ENCODE results near the gene BICD2.

BICD2 gene

GRCh38 chr9:92682269-92682668, 82.4 kb downstream of the BICD2 start:
- Histone ChIP-seq H3K27ac (no peak overlapping the region), H3K4me1 (ENCODE audit: control insufficient read depth in 1 of 2, insufficient read depth in 1 of 2, low read depth in 1 of 2, low read length in 1 of 2) (no peaks in the 10 kb centered on the region), H3K27me3 (no peaks in the 10 kb centered on the region)

GRCh38 chr9:92680166-92681119, 84.2 kb downstream of the BICD2 start:
- Histone ChIP-seq H3K4me1 (ENCODE audit: control insufficient read depth in 1 of 2, insufficient read depth in 1 of 2, low read depth in 1 of 2, low read length in 1 of 2) (no peaks in the 10 kb centered on the region), H3K4me3 (ENCODE audit: low read depth in 1 of 2, low read length in 1 of 2) (no peak overlapping the region), H3K36me3 (no peaks in the 10 kb centered on the region), H3K27ac (no peak overlapping the region), H3K27me3 (no peaks in the 10 kb centered on the region), H3K9me3 (no peaks in the 10 kb centered on the region)
- no peak for TF ChIP-seq CTCF (IDR thresholded peaks at IDR 0.05)

More at GRCh38 chr9:92682269-92682668, 82.4 kb downstream of the BICD2 start:
- Histone ChIP-seq H3K36me3 (no peaks in the 10 kb centered on the region), H3K9me3 (no peaks in the 10 kb centered on the region), H3K4me3 (ENCODE audit: low read depth in 1 of 2, low read length in 1 of 2) (no peak overlapping the region)
- TF ChIP-seq CTCF (IDR thresholded peaks at IDR 0.05): no peak

GRCh38 chr9:92679413-92680165, 85.0 kb downstream of the BICD2 start:
- Histone ChIP-seq H3K9me3 (no peaks in the 10 kb centered on the region), H3K36me3 (no peaks in the 10 kb centered on the region), H3K4me3 (ENCODE audit: low read depth in 1 of 2, low read length in 1 of 2) (no peak overlapping the region), H3K27me3 (no peaks in the 10 kb centered on the region), H3K27ac (no peak overlapping the region), H3K4me1 (ENCODE audit: control insufficient read depth in 1 of 2, insufficient read depth in 1 of 2, low read depth in 1 of 2, low read length in 1 of 2) (no peaks in the 10 kb centered on the region)
- TF ChIP-seq CTCF (IDR thresholded peaks at IDR 0.05): no peak

- Histone ChIP-seq H3K9me3 (no peaks in the 10 kb centered on the region), H3K27ac (no peak overlapping the region), H3K4me1 (ENCODE audit: control insufficient read depth in 1 of 2, insufficient read depth in 1 of 2, low read depth in 1 of 2, low read length in 1 of 2) (peaks cover 18 to 19% of the 10 kb centered on the region in 2 experiments), H3K36me3 (peaks cover 7% of the 10 kb centered on the region), H3K4me3 (ENCODE audit: low read depth in 1 of 2, low read length in 1 of 2) (peak overlapping the region in 1 of 2 experiments; percentile 83), H3K27me3 (no peaks in the 10 kb centered on the region)
- TF ChIP-seq CTCF (IDR thresholded peaks at IDR 0.05): no peak
Measured at GRCh38 chr9:92671323-92671722, 93.3 kb downstream of the BICD2 start.

GRCh38 chr9:92669890-92670708, 94.5 kb downstream of the BICD2 start, which contains the start of gene IPPK:
Gene IPPK, minus strand, starts transcription at chr9:92670131. Its CDS starts 143 bp downstream, at chr9:92669988.
- Histone ChIP-seq H3K9me3 (no peaks in the 10 kb centered on the region), H3K4me3 (ENCODE audit: low read depth in 1 of 2, low read length in 1 of 2) (peak within 1 kb of the TSS; percentile 83 to 97), H3K4me1 (ENCODE audit: control insufficient read depth in 1 of 2, insufficient read depth in 1 of 2, low read depth in 1 of 2, low read length in 1 of 2) (peaks cover 18 to 19% of the 10 kb centered on the region in 2 experiments), H3K36me3 (peaks cover 12% of the 10 kb centered on the region), H3K27me3 (no peaks in the 10 kb centered on the region), H3K27ac (peak within 1 kb of the TSS; percentile 92)
- no peak for TF ChIP-seq CTCF (IDR thresholded peaks at IDR 0.05)
